ENCODE data around the gene ARID2.

Gene ARID2

DNA sequence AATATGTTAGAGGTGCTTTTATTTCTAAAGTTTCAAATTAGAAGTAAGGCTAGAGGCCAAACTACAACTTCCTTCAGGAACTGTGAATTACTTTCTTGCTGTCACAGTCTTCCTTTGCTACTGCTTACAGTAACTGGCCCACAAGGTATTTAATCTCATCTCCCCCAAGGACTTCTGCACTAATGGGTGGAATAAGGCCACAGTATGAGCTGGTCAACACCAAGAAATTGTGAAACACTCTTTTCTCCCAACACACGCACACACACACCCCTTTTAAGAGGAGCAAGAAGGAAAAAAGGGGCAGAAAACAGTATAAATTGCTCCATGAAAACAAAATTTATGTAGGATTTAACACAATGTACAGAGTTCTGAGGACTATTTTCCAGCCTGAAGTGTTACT lies 215.3 kb downstream of the ARID2 start:
- H3K9ac ChIP-seq (ENCODE audit: low read length), result no peak overlapping the region
- no peak overlapping the region for H3K4me3 ChIP-seq (ENCODE audit: low read length)
- peaks cover 98% of the 10 kb centered on the region for H3K36me3 ChIP-seq (ENCODE audit: control insufficient read depth, insufficient read depth, low read length, severe bottlenecking)
- H3K9me3 ChIP-seq (ENCODE audit: control insufficient read depth, low read length), result no peaks in the 10 kb centered on the region
- no peak for DNase-seq (ENCODE audit: low read depth)
- no peaks in the 10 kb centered on the region for H3K27me3 ChIP-seq (replicated peaks; ENCODE audit: control insufficient read depth, insufficient read depth, low read length)
- peaks cover 13% of the 10 kb centered on the region for H3K4me1 ChIP-seq (ENCODE audit: control insufficient read depth, insufficient read depth, low read length)

- Histone ChIP-seq H3K27me3 (replicated peaks; ENCODE audit: control insufficient read depth, insufficient read depth, low read length) (no peaks in the 10 kb centered on the region), H3K36me3 (ENCODE audit: control insufficient read depth, insufficient read depth, low read length, severe bottlenecking) (peaks cover 95% of the 10 kb centered on the region), H3K4me3 (ENCODE audit: low read length) (no peak overlapping the region), H3K9ac (ENCODE audit: low read length) (no peak overlapping the region), H3K9me3 (ENCODE audit: control insufficient read depth, low read length) (no peaks in the 10 kb centered on the region), H3K4me1 (ENCODE audit: control insufficient read depth, insufficient read depth, low read length) (peaks cover 13% of the 10 kb centered on the region)
- DNase-seq (ENCODE audit: low read depth), result no peak
These were observed 216.9 kb downstream of the ARID2 start for GRCh38 chr12:45946435-45946834.

DNA sequence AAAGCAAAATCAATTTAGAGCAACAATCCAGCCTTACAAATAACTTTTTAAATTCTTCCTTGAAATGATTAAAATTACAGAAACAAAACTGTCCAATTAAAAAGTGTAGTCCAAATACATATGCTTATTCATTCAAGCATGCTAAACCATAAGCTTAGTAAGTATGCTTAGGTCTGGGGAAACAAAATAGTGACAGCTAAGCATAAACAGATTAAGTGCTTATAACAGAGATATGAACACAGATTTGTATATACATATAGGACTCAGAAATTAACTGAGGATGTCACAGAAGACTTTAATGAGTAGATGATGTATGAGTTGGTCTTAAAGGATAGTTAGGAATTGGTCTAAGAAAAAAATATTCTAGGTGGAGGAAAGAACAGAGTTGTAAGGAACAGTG lies 219.0 kb downstream of the ARID2 start:
- Histone ChIP-seq H3K9me3 (ENCODE audit: control insufficient read depth, low read length) (no peaks in the 10 kb centered on the region), H3K4me1 (ENCODE audit: control insufficient read depth, insufficient read depth, low read length) (peaks cover 13% of the 10 kb centered on the region), H3K4me3 (ENCODE audit: low read length) (no peak overlapping the region), H3K9ac (ENCODE audit: low read length) (no peak overlapping the region), H3K36me3 (ENCODE audit: control insufficient read depth, insufficient read depth, low read length, severe bottlenecking) (peaks cover 91% of the 10 kb centered on the region), H3K27me3 (replicated peaks; ENCODE audit: control insufficient read depth, insufficient read depth, low read length) (no peaks in the 10 kb centered on the region)
- no peak for DNase-seq (ENCODE audit: low read depth)

All from adipocyte (in vitro differentiated cells).